Natural killer cell (primary cell): Measurements from ENCODE around the gene ANKFY1. TPM values are rescaled to one million over a fixed set of nuclear protein-coding genes. Genes with fewer than 3 reads are reported as not detected.

ENCODE experiments used
- ATAC-seq, 3 donors: fragments of 150-1000 bp in 2 of 3; fragments of 200-7000 bp in 1 of 3; cut with Tn5 transposase; 1 replicate in 1 of 3; 2 replicates in 2 of 3; pipeline ENCODE4 v1.10.0; 2021; ENCODE audit warnings: mild to moderate bottlenecking in 2 of 3, moderate library complexity in 2 of 3
- DNase-seq, 2 donors: peaks; one replicate each; pipeline versions ENCODE4 v3.0.0 to v3.0.0-alpha.2; 2013 to 2021; ENCODE audit warnings: mixed read lengths in 1 of 2
- H3K27ac ChIP-seq: one replicate; pipeline ENCODE4 v1.5.1; 2013; ENCODE audit warnings: mild to moderate bottlenecking, low read length
- H3K27me3 ChIP-seq: one replicate; pipeline ENCODE4 v1.6.1; 2013; ENCODE audit warnings: low read length; ENCODE audit not compliant: control insufficient read depth, insufficient read depth
- H3K36me3 ChIP-seq: one replicate; pipeline ENCODE4 v1.6.1; 2013; ENCODE audit warnings: low read length; ENCODE audit not compliant: control insufficient read depth, insufficient read depth
- H3K4me1 ChIP-seq: one replicate; pipeline ENCODE4 v1.6.1; 2013; ENCODE audit warnings: low read length; ENCODE audit not compliant: control insufficient read depth, insufficient read depth
- H3K4me3 ChIP-seq: one replicate; pipeline ENCODE4 v1.5.1; 2013; ENCODE audit warnings: low read length
- H3K9me3 ChIP-seq: one replicate; pipeline ENCODE4 v1.6.1; 2013; ENCODE audit warnings: low read length; ENCODE audit not compliant: control insufficient read depth, insufficient read depth
- H3K27ac Mint-ChIP-seq, 2 donors: one replicate each; pipeline ENCODE4 v1.8.0; 2022; ENCODE audit warnings: mild to moderate bottlenecking in 2 of 2, mixed read lengths in 2 of 2, moderate library complexity in 1 of 2
- H3K27me3 Mint-ChIP-seq, 2 donors: one replicate each; pipeline ENCODE4 v1.8.0; 2022; ENCODE audit warnings: low read depth in 2 of 2, mixed read lengths in 2 of 2
- H3K36me3 Mint-ChIP-seq: one replicate; pipeline ENCODE4 v1.8.0; 2022; ENCODE audit warnings: mixed read lengths
- H3K4me1 Mint-ChIP-seq, 2 donors: one replicate each; pipeline ENCODE4 v1.8.0; 2022; ENCODE audit warnings: mixed read lengths in 2 of 2
- H3K4me3 Mint-ChIP-seq: one replicate; pipeline ENCODE4 v1.8.0; 2022; ENCODE audit warnings: mild to moderate bottlenecking, moderate library complexity, mixed read lengths
- H3K9me3 Mint-ChIP-seq, 2 donors: one replicate each; pipeline ENCODE4 v1.8.0; 2022; ENCODE audit warnings: mixed read lengths in 2 of 2
- WGBS: methylation state at CpG from one replicate; pipeline ENCODE4 v1.1.7; 2013; ENCODE audit warnings: missing lambda C conversion rate; ENCODE audit not compliant: insufficient coverage; 5-methylcytosine and 5-hydroxymethylcytosine counted together
- intact Hi-C: fragments of 100-400 bp; cut with micrococcal nuclease; formaldehyde crosslinking; loops from one replicate; pipeline ENCODE4 v1.14.2; 2022
- total RNA-seq, 4 donors: library from RNA; stranded (reverse); fragments of 120-200 nt in 1 of 4; gene quantifications; one replicate each; pipeline versions ENCODE4 v1.2.3 to v1.2.4, GENCODE V29; 2013 to 2022
- TF ChIP-seq, protein P1 (sequence below): fragments of 200-600 bp; IDR thresholded peaks from one replicate; pipeline ENCODE4 v1.8.0; 2022; ENCODE audit warnings: antibody characterized with exemption

The ANKFY1 gene
- total RNA-seq, 3 donors from 2014 or later (not counting 1 experiment from before 2014, with no cell fraction given): 58.4 to 72.4 (median 68.8) TPM

DNA sequence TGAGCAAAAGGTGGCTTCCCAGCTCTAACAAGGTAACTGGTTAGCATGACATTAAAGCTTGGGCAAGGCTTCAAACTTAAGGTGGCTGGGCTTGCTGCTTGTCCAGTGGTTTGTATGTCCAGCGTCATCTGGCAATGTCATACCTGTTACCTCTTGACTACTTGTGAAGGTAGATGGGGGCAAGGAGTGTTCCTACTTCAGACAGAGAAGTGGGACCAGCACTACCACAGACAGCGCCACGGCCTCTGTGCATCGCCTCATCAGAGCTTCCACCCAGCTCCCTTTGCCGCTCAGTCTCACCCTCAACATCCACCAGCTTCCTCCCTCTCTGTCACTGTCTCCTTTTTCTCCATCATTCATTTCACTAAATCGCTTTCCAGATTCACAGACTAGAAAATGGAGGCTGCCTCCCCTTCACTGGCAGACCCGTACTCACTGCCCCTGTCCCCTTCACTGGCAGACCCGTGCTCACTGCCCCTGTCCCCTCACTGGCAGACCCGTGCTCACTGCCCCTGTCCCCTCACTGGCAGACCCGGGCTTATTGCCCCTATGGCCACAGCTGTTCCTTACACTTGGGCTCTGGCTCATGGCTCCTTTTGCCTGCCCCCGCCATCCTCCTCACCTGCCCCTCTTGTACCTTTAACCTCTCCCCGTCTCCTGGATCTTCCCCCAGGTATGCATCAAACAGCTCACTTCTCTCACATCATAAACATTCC lies 106.0 kb downstream of the ANKFY1 start:
- Histone ChIP-seq H3K36me3 (peaks cover 2% of the 10 kb centered on the region), H3K27ac (no peak overlapping the region), H3K4me3 (no peak overlapping the region), H3K27me3 (no peaks in the 10 kb centered on the region), H3K4me1 (peaks cover 5% of the 10 kb centered on the region), H3K9me3 (no peaks in the 10 kb centered on the region)
- H3K4me1 Mint-ChIP-seq: peaks cover 0 to 13% of the 10 kb centered on the region in 2 donors
- ATAC-seq: no peak
- H3K4me3 Mint-ChIP-seq: no peak overlapping the region
- H3K27ac Mint-ChIP-seq: peak overlapping the region in 1 of 2 donors; percentile 16
- no peaks in the 10 kb centered on the region for H3K27me3 Mint-ChIP-seq
- no peaks in the 10 kb centered on the region for H3K36me3 Mint-ChIP-seq
- H3K9me3 Mint-ChIP-seq: no peaks in the 10 kb centered on the region
- no peak for DNase-seq
- TF ChIP-seq, protein P1, sequence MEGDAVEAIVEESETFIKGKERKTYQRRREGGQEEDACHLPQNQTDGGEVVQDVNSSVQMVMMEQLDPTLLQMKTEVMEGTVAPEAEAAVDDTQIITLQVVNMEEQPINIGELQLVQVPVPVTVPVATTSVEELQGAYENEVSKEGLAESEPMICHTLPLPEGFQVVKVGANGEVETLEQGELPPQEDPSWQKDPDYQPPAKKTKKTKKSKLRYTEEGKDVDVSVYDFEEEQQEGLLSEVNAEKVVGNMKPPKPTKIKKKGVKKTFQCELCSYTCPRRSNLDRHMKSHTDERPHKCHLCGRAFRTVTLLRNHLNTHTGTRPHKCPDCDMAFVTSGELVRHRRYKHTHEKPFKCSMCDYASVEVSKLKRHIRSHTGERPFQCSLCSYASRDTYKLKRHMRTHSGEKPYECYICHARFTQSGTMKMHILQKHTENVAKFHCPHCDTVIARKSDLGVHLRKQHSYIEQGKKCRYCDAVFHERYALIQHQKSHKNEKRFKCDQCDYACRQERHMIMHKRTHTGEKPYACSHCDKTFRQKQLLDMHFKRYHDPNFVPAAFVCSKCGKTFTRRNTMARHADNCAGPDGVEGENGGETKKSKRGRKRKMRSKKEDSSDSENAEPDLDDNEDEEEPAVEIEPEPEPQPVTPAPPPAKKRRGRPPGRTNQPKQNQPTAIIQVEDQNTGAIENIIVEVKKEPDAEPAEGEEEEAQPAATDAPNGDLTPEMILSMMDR: no peak
- 96% methylated on average over 12 of the region's 12 CpGs for WGBS
- intact Hi-C loops: no loop called here

DNA sequence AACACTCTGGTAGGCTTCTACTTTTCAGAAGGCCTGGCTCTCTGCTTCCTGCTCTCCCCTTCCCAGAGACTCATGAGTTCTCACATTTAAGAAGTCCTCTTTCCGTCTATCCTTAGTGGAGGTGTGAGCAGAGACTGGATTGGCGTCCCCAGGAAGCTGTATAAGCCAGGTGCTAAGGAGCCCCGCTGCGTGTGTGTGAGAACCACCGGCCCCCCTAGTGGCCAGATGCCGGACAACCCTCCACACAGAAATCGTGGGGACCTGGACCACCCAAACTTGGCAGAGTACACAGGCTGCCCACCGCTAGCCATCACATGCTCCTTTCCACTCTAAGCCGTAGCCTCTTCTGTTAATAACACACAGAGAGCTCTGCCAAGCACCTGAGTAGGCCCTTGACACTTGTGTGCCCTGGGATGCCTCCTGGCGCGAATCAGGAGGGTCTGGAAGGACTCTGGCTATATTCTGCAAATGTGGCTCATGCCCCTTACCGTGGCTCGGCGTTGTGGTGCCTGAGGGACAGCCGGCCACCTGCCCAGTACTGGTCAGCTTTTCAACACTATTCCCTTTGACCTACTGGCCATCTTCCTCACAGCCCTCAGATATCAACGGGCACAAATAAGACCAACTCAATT lies 106.9 kb downstream of the ANKFY1 start:
- 94% methylated on average over 16 of the region's 16 CpGs for WGBS
- no peaks in the 10 kb centered on the region for H3K36me3 Mint-ChIP-seq
- Histone ChIP-seq H3K36me3 (peaks cover 2% of the 10 kb centered on the region), H3K4me1 (no peaks in the 10 kb centered on the region), H3K27ac (no peak overlapping the region), H3K4me3 (no peak overlapping the region), H3K27me3 (no peaks in the 10 kb centered on the region), H3K9me3 (no peaks in the 10 kb centered on the region)
- H3K27ac Mint-ChIP-seq: no peak overlapping the region
- ATAC-seq (no peak), DNase-seq (no peak)
- H3K27me3 Mint-ChIP-seq: no peaks in the 10 kb centered on the region
- H3K9me3 Mint-ChIP-seq: no peaks in the 10 kb centered on the region
- H3K4me1 Mint-ChIP-seq: peaks cover 0 to 12% of the 10 kb centered on the region in 2 donors
- no peak overlapping the region for H3K4me3 Mint-ChIP-seq
- TF ChIP-seq, protein P1: no peak
- intact Hi-C loops: no loop called here

DNA sequence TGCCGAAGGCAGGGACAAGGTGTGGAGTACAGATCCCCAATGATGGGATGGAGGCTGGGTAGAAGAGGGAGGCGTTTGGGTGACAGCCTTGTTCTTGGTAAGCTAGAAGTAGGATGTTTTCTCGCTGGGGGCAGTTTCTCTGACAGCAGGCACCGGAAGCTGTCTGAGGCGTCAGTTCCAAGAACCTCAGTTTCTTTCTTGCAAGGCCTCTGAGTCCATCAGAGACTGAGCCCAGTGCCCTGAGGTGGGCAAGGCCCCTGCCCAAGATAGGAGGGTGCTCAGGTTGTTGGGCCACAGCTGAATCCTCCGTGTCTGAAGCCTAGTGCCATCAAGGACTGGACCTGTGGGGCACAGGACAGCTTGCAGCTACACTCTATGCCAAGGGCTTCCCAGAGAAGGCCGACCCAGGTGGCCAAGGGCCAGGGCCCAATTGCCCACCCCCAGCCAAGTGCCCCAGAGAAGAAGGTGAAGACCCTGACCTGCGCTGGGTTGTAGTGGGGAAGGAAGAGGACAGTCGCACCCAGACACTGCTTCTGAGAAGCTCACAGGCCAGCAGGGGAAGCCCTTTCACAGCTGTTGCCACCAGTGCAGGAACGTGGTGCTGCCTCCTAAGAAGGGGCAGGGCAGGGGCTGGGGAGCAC lies 107.7 kb downstream of the ANKFY1 start:
- 90% methylated on average over 10 of the region's 10 CpGs for WGBS
- Mint-ChIP-seq H3K27ac (no peak overlapping the region), H3K9me3 (no peaks in the 10 kb centered on the region), H3K4me1 (peaks cover 0 to 8% of the 10 kb centered on the region in 2 donors), H3K4me3 (no peak overlapping the region), H3K36me3 (no peaks in the 10 kb centered on the region), H3K27me3 (no peaks in the 10 kb centered on the region)
- TF ChIP-seq, protein P1: no peak
- no peak overlapping the region for H3K4me3 ChIP-seq
- H3K27ac ChIP-seq: no peak overlapping the region
- no peaks in the 10 kb centered on the region for H3K4me1 ChIP-seq
- ATAC-seq (no peak), DNase-seq (no peak)
- intact Hi-C loops: no loop called here
- H3K27me3 ChIP-seq: no peaks in the 10 kb centered on the region
- peaks cover 2% of the 10 kb centered on the region for H3K36me3 ChIP-seq
- no peaks in the 10 kb centered on the region for H3K9me3 ChIP-seq
